H9 (cell line): Measurements from ENCODE around the gene TEX54. TPM values are rescaled to one million over a fixed set of nuclear protein-coding genes. Genes with fewer than 3 reads are reported as not detected.

Experiments
- DNase-seq: peaks from one replicate; pipeline ENCODE4 v3.0.0-alpha.2; 2017
- H2AFZ ChIP-seq: one replicate; pipeline ENCODE4 v1.6.1; 2013; ENCODE audit warnings: mild to moderate bottlenecking, low read length, control low read depth, moderate library complexity
- H2AK5ac ChIP-seq: 2 replicates; pipeline ENCODE4 v1.6.1; 2013; ENCODE audit warnings: low read length, control low read depth, mixed read lengths; ENCODE audit not compliant: insufficient read length
- H2BK120ac ChIP-seq: one replicate; pipeline ENCODE4 v1.6.1; 2013; ENCODE audit warnings: low read depth, mild to moderate bottlenecking, low read length, control low read depth, inconsistent platforms; ENCODE audit not compliant: poor library complexity, severe bottlenecking
- H2BK12ac ChIP-seq: 2 replicates; pipeline ENCODE4 v1.6.1; 2013; ENCODE audit warnings: low read length, control low read depth, mixed read lengths, low read depth; ENCODE audit not compliant: insufficient read length
- H2BK15ac ChIP-seq: 2 replicates; pipeline ENCODE4 v1.6.1; 2013; ENCODE audit warnings: low read depth, low read length, control low read depth
- H2BK20ac ChIP-seq: one replicate; pipeline ENCODE4 v1.6.1; 2013; ENCODE audit warnings: low read depth, mild to moderate bottlenecking, low read length, control low read depth, inconsistent platforms; ENCODE audit not compliant: poor library complexity, severe bottlenecking
- H2BK5ac ChIP-seq: 2 replicates; pipeline ENCODE4 v1.6.1; 2013; ENCODE audit warnings: low read length, control low read depth, mixed read lengths; ENCODE audit not compliant: insufficient read length
- H3K14ac ChIP-seq: 2 replicates; pipeline ENCODE4 v1.6.1; 2013; ENCODE audit warnings: low read length, control low read depth; ENCODE audit not compliant: insufficient read depth
- H3K18ac ChIP-seq: 2 replicates; pipeline ENCODE4 v1.6.1; 2013; ENCODE audit warnings: low read depth, mild to moderate bottlenecking, mixed read lengths, low read length, control low read depth; ENCODE audit not compliant: insufficient read length
- H3K23ac ChIP-seq: 2 replicates; pipeline ENCODE4 v1.6.1; 2013; ENCODE audit warnings: low read length, control low read depth, mixed read lengths, low read depth; ENCODE audit not compliant: insufficient read length
- H3K23me2 ChIP-seq: 2 replicates; pipeline ENCODE4 v1.6.1; 2013; ENCODE audit warnings: low read depth, mild to moderate bottlenecking, mixed read lengths, low read length, control low read depth; ENCODE audit not compliant: insufficient read length, poor library complexity, severe bottlenecking
- H3K27ac ChIP-seq: 2 replicates; pipeline ENCODE4 v1.5.1; 2013; ENCODE audit warnings: low read length, control low read depth, mixed read lengths, low read depth; ENCODE audit not compliant: insufficient read length
- H3K27me3 ChIP-seq: 2 replicates; pipeline ENCODE4 v1.6.1; 2013; ENCODE audit warnings: low read length, control low read depth, inconsistent platforms; ENCODE audit not compliant: insufficient read depth
- H3K4ac ChIP-seq: 2 replicates; pipeline ENCODE4 v1.6.1; 2013; ENCODE audit warnings: low read depth, mild to moderate bottlenecking, control low read depth, inconsistent platforms, low read length, moderate library complexity
- H3K4me1 ChIP-seq: 2 replicates; pipeline ENCODE4 v1.6.1; 2013; ENCODE audit warnings: low read length, control low read depth, inconsistent platforms; ENCODE audit not compliant: insufficient read depth
- H3K4me2 ChIP-seq: 2 replicates; pipeline ENCODE4 v1.6.1; 2013; ENCODE audit warnings: low read length, control low read depth, mixed read lengths; ENCODE audit not compliant: insufficient read length, insufficient read depth
- H3K56ac ChIP-seq: 2 replicates; pipeline ENCODE4 v1.6.1; 2013; ENCODE audit warnings: low read depth, mild to moderate bottlenecking, mixed read lengths, low read length, control low read depth; ENCODE audit not compliant: insufficient read length
- H3K79me1 ChIP-seq: 2 replicates; pipeline ENCODE4 v1.6.1; 2013; ENCODE audit warnings: low read depth, mild to moderate bottlenecking, moderate library complexity, low read length, control low read depth, inconsistent platforms; ENCODE audit not compliant: insufficient read depth, poor library complexity, severe bottlenecking
- H3K79me2 ChIP-seq: 2 replicates; pipeline ENCODE4 v1.6.1; 2013; ENCODE audit warnings: low read length, control low read depth, inconsistent platforms; ENCODE audit not compliant: insufficient read depth
- H3K9ac ChIP-seq: 2 replicates; pipeline ENCODE4 v1.6.1; 2013; ENCODE audit warnings: low read length, control low read depth, mixed read lengths; ENCODE audit not compliant: insufficient read length; ENCODE audit errors: extremely low read depth
- H3K9me3 ChIP-seq: one replicate; pipeline ENCODE4 v1.6.1; 2013; ENCODE audit warnings: low read depth, low read length, inconsistent platforms; ENCODE audit not compliant: control insufficient read depth
- H3T11ph ChIP-seq: one replicate; pipeline ENCODE4 v1.6.1; 2013; ENCODE audit warnings: mild to moderate bottlenecking, low read length, control low read depth, inconsistent platforms
- H4K20me1 ChIP-seq: one replicate; pipeline ENCODE4 v1.6.1; 2013; ENCODE audit not compliant: control insufficient read depth, insufficient read length, insufficient read depth
- H4K5ac ChIP-seq: 2 replicates; pipeline ENCODE4 v1.6.1; 2013; ENCODE audit warnings: low read depth, mild to moderate bottlenecking, mixed read lengths, low read length, control low read depth; ENCODE audit not compliant: insufficient read length
- H4K8ac ChIP-seq: replicated peaks from 2 replicates; pipeline ENCODE4 v1.6.1; 2013; ENCODE audit warnings: low read length, control low read depth, mixed read lengths, low read depth; ENCODE audit not compliant: insufficient read length
- H4K91ac ChIP-seq: 2 replicates; pipeline ENCODE4 v1.6.1; 2013; ENCODE audit warnings: low read depth, mild to moderate bottlenecking, moderate library complexity, mixed read lengths, low read length, control low read depth; ENCODE audit not compliant: insufficient read length
- H3K27ac Mint-ChIP-seq, 3 experiments: 2 replicates in 2 of 3; 3 replicates in 1 of 3; pipeline ENCODE4 v1.8.0; 2020 to 2021; ENCODE audit warnings: mixed read lengths in 3 of 3, mild to moderate bottlenecking in 1 of 3, moderate library complexity in 1 of 3
- H3K27me3 Mint-ChIP-seq: 2 replicates; pipeline ENCODE4 v1.8.0; 2021; ENCODE audit warnings: low read depth, mild to moderate bottlenecking, moderate library complexity, mixed read lengths
- H3K36me3 Mint-ChIP-seq, 3 experiments: 2 replicates in 2 of 3; 3 replicates in 1 of 3; pipeline ENCODE4 v1.8.0; 2020 to 2021; ENCODE audit warnings: low read depth in 3 of 3, mixed read lengths in 3 of 3; ENCODE audit not compliant: insufficient read depth in 1 of 3
- H3K4me1 Mint-ChIP-seq, 2 experiments: 2 replicates each; pipeline ENCODE4 v1.8.0; 2020; ENCODE audit warnings: mixed read lengths in 2 of 2
- H3K4me3 Mint-ChIP-seq, 2 experiments: 2 replicates in 1 of 2; 3 replicates in 1 of 2; pipeline ENCODE4 v1.8.0; 2020 to 2021; ENCODE audit warnings: mild to moderate bottlenecking in 2 of 2, mixed read lengths in 2 of 2, moderate library complexity in 1 of 2
- H3K9me3 Mint-ChIP-seq, 2 experiments: 2 replicates in 1 of 2; 3 replicates in 1 of 2; pipeline ENCODE4 v1.8.0; 2020; ENCODE audit warnings: mild to moderate bottlenecking in 2 of 2, mixed read lengths in 2 of 2, moderate library complexity in 1 of 2
- CTCF ChIP-seq: fragments of 200-600 bp; sonication (generic); conservative IDR thresholded peaks from 3 replicates; pipeline ENCODE4 v1.8.0; 2021; ENCODE audit warnings: antibody characterized with exemption, mild to moderate bottlenecking
- WGBS: extraction: QIAGEN DNeasy Blood & Tissue Kit; methylation state at CpG from one replicate; pipeline ENCODE4 v1.1.7; 2013; ENCODE audit warnings: missing lambda C conversion rate, low lambda C conversion rate, mixed read lengths; ENCODE audit not compliant: insufficient read length; ENCODE audit errors: extremely low coverage; 5-methylcytosine and 5-hydroxymethylcytosine counted together
- total RNA-seq: library from RNA; stranded (reverse); gene quantifications from 2 replicates; pipeline ENCODE4 v1.2.1, GENCODE V29; 2021

The TEX54 gene
- total RNA-seq, 1 experiment from 2014 or later = 1.2 TPM

- Mint-ChIP-seq H3K27ac (no peak overlapping the region), H3K36me3 (peaks cover 62 to 90% (median 76%) of the 10 kb centered on the region in 3 experiments), H3K4me1 (peaks cover 6 to 8% of the 10 kb centered on the region in 2 experiments; a peak in 3 of 4 replicates), H3K9me3 (no peaks in the 10 kb centered on the region; a peak in 1 of 5 replicates), H3K4me3 (no peak overlapping the region), H3K27me3 (no peaks in the 10 kb centered on the region; the same call in 1 of the 2 replicates)
- Histone ChIP-seq H3K23me2 (no peaks in the 10 kb centered on the region), H3K9ac (no peak overlapping the region), H3K23ac (no peak overlapping the region), H3K4ac (no peak overlapping the region), H3K14ac (no peak overlapping the region), H4K91ac (no peak overlapping the region), H3T11ph (no peak overlapping the region), H3K79me2 (no peaks in the 10 kb centered on the region; the same call in 1 of the 2 replicates), H2BK20ac (no peak overlapping the region), H2AFZ (no peak overlapping the region), H2BK120ac (no peak overlapping the region), H2BK5ac (no peak overlapping the region), H3K79me1 (no peaks in the 10 kb centered on the region), H2BK15ac (no peak overlapping the region), H4K8ac (no peak overlapping the region), H2BK12ac (no peak overlapping the region), H4K5ac (no peak overlapping the region), H3K18ac (no peak overlapping the region), H3K27me3 (no peaks in the 10 kb centered on the region), H4K20me1 (no peaks in the 10 kb centered on the region), H3K9me3 (no peaks in the 10 kb centered on the region), H3K27ac (no peak overlapping the region), H3K56ac (no peak overlapping the region), H2AK5ac (no peak overlapping the region), H3K4me2 (no peak overlapping the region), H3K4me1 (no peaks in the 10 kb centered on the region)
- WGBS = no CpG with 5 or more reads among the region's 7 CpGs
- DNase-seq = no peak
- TF ChIP-seq CTCF = no peak
Observed at GRCh38 chr11:62796281-62796680, 36.4 kb downstream of the TEX54 start.
